HG03025 (cell line): ENCODE results near the gene SNCG.

Source experiments
- ATAC-seq: cut with Tn5 transposase; IDR thresholded peaks from one replicate; pipeline ENCODE4 v1.9.1; 2021; ENCODE audit warnings: mild to moderate bottlenecking, moderate library complexity; ENCODE audit not compliant: unreplicated experiment, low FRiP score

SNCG gene

DNA sequence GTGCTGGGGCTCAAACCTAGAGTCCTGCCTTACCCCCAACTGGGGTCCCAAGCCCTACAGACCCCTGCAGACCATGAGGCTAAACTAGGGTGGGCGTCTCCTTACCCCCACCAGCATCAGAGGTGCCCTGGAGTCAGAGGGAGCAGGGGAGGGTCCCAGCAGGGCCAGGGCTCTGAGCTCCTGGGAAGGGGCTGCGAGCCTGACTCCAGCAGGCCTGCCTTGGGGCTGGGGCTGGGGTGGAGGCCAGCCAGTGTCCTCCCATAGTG lies 1.3 kb downstream of the SNCG start:
- no peak for ATAC-seq

GRCh38 chr10:86960003-86960862 lies 1.8 kb downstream of the SNCG start:
- ATAC-seq: no peak

DNA sequence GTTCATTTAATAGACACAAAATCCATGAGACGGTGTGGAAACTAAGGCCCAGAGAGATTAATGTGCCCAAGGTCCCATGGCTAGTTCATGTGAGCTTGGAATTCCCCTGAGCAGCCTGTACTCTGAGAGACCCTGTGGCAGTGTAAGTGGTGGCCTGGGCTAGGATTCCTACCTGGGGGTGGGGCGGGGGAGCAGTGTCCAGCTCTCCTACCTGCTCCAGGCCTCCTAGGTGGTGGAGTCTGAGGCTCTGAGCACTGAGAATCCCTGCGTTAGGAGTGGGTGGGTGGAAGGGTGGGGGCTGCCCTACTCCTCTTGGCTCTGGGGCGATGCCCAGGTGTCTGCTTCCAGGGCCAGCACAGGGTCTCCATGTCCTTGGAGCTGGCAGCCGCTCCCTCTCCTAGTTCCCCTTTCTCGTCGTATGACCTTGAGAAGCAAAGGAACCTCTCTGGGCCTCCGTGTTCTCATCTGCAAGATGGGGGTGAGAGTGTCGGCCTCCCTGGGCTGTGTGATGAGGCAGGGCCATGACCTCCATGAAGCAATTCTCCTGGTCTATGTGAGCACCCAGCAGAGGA lies 2.5 kb downstream of the SNCG start:
- no peak for ATAC-seq

DNA sequence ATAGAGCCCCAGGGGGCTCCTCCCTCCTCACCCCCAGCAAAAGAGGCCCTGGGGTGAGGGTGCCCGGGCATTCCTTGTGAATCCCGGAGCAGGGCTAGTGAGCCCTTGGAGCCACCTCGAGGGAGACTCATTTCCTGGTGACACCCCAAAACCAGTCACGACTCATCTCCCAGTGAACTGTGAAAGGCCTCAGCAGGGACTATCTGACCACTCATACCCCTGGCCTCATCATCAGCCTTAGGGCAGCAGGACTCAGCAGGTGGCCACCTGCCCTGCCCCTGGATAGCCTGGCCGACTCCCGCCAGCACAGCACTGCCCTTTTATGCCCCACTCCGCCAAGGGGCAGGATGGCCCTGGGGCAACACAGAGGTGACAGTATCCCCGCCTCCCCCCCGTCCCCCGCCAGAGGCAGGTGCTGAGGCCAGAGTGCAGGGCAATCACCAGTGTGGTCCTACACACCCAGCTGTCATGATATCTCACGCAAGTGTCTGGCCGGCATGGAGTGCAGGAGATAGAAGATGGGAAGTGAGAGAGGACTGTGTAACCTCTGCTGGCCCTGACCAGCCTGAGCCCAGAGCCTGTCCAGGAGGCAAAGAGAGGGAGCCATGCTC lies 3.2 kb downstream of the SNCG start:
- ATAC-seq: no peak

DNA sequence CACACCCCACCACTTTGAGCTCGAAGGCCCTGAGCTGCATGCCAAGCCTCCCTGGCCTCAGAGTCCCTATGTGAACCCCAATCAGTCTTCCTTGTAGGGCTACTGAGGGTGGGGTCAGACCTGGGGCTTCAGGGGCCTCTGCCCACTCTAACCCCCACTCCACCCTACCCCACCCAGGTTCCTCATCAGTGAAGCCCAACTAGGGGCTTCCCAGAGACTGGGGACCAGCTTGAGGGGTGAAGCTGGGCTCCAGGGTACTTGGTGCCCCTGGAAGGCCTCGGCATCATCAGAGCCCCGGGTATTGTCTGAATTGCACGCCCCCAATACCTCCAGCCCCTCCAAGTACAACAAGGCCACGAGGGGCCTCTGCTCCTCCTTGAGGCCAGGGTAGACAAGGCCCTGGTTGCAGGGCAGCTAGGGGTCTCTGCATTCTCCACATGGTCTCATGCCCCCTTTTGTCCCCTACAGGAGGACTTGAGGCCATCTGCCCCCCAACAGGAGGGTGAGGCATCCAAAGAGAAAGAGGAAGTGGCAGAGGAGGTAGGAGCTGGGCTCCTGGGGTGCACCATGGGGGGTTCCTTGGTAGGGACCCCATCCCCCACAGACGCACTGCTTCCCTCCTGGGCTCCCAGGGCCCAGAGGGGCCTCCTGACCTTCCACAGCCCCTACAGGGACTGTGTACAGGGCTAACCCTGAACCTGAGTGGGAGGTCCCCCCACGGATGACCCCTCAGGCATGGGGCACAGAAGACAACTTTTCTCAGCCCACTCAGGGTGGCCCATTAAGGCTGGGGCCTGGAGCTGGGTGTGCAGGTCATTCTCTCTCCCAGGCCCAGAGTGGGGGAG lies 4.0 kb downstream of the SNCG start:
- no peak for ATAC-seq

DNA sequence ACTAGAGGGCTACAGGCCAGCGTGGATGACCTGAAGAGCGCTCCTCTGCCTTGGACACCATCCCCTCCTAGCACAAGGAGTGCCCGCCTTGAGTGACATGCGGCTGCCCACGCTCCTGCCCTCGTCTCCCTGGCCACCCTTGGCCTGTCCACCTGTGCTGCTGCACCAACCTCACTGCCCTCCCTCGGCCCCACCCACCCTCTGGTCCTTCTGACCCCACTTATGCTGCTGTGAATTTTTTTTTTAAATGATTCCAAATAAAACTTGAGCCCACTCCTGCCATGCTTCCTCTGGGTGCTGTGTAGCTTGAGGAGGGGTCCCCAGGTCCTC lies 4.5 kb downstream of the SNCG start:
- no peak for ATAC-seq

DNA sequence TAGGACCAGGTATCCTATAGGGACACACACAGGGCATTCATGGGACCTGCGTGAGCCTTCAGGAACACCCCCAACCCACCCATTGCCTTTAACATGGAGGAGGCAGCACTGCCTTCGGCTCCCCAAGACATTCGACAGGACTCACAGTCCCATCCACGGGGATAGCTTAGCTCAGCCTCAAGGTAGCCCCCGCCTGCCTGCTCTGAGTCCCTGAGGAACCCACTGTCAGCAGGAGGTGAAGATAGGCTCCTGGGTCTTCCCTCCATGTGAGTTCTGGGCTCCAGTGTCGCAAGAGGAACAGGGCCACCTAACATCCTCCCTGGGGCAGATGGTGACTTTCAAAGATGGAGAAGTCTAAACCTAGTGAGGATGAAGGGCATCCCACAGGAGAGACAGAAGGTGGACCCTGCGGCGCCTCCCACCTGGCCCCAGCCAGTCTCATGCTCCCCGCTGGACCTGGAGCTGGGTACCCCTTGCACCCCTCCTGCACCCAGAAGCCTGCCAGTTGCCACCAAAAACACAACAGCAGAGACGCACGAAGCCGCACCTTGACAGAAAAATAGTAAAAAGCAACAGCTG lies 5.0 kb downstream of the SNCG start:
- ATAC-seq: no peak

- no peak for ATAC-seq
These were observed 5.9 kb downstream of the SNCG start for GRCh38 chr10:86964061-86964846.

- ATAC-seq: no peak
These were observed 6.4 kb downstream of the SNCG start for GRCh38 chr10:86964847-86965190.

- peak; percentile 39 for ATAC-seq
These were observed 7.7 kb downstream of the SNCG start for GRCh38 chr10:86965986-86966654.

- ATAC-seq: no peak
These were observed 9.1 kb downstream of the SNCG start for GRCh38 chr10:86967481-86967941.

DNA sequence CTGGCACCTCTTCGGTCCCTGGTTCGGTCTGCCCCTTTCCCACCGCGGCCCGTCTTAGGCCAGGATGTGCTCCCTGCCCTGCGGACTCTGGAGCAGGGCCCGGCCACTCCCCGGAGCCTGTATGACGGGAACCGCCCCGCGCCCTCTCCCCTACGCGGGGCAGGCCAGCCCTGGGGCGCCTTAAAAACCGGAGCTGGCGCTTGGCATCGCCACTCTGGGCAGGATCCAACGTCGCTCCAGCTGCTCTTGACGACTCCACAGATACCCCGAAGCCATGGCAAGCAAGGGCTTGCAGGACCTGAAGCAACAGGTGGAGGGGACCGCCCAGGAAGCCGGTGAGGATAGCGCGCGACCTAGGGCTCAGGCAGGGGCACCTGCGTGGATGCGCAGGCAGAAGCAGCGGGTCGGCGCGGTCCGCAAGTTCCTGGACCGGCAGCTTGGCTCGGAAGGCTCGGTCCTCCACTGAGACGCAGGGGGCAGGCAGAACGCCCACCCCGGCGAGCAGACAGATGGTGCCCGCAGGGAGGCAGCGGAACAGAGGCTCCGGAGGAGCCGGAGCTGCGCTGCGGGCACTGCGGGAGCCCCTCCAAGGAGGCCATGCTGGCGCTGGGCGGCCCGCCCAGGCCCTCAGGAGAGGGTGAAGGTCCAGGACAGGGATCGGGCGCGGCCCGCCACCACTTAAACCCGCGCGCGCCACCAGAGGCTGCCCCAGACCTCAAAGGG lies 10.0 kb downstream of the SNCG start, which contains the start of gene ADIRF:
Gene ADIRF, plus strand, starts transcription at position 212 of the 723 bp plus-strand sequence. Its CDS starts 63 bp downstream, at position 275.
- no peak for ATAC-seq

- no peak for ATAC-seq
These were observed 10.6 kb downstream of the SNCG start for GRCh38 chr10:86968994-86969355.

DNA sequence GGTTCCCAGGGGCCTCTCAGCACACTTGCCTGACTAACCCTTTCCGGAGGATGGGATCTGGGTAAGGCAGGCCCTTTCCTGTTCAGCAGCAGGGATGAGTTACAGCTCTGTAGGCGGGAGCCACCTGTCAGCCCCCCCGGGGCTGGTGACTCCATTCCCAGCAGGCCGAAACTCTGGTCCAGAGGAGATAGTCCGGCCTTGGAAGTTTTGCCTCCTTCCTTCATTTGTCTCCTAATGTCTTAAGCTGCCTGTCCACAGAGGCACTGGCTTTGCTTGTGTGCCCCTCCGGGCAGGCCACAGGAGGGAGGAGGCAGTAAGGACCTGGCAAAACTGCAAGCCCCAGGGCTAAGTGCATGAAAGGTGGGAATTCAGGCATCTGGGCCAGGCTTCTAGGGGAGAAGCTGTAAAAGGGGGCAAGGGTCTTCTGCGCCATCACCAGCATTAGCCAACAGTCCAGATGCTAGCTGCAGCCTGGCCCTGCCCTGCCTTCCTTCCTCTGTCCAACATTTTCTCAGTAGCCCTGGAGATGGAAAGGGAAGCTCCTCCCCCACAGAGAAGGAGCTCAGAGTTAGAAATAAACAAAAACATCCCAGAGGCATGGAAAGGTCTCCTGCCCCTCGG lies 11.1 kb downstream of the SNCG start:
- no peak for ATAC-seq

GRCh38 chr10:86970162-86970981 lies 12.0 kb downstream of the SNCG start:
- ATAC-seq: no peak

DNA sequence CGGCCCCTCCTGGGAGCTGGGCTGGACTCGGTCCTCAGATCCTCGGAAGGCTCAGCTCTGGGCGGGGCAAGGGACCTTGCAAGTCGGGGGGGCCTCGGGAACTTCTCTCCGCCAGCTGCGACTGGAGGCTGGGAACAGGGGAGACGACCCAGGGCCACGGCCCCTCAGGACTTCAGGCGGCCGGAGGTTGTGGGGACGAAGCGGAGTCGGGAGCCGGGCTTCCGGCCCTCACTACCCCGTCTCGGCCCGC lies 12.5 kb downstream of the SNCG start:
- ATAC-seq: no peak

DNA sequence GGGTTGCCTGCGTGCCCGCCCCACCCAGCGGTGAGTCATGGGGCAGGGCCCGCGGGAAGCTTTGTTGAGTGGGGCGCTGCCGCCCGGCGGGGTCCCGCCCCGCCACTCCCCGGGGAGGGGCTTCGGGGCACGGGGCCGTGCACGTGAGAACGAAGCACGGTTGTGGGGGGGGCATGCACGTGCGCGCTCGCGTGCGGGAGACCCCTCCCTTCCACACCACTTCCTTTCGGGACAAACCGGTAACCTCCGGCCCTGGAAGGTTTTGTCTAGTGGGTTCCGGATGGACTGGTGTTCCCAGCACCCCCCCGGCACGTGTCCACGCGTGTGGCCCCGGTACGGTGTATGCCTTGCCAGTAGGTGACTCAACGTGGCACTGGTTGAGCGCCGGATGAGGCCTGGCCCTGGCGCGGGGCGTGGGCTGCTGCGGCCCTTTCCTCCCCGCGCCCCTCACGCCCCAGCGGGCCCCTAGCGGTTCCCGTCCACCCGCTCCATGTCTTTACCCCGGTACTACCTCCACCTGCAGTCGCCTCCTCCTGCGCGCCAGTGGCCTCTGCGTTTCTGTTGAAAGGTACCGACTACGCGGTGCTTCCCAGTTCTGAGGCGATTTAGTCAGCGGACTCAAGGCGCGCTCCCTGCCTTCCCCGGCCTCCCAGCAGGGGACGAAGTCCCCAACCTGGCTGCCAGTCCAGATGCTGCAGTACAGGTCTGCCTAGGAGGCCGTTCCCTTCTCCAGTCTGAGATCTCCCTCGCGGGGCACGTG lies 13.0 kb downstream of the SNCG start:
- ATAC-seq: peak; percentile 64
